ENCODE measurements around the gene TMEM120A. TPM values are rescaled to one million over a fixed set of nuclear protein-coding genes. Genes with fewer than 3 reads are reported as not detected.

Gene TMEM120A
- polyA plus RNA-seq, 1 experiment = 75.2 TPM

- no peaks in the 10 kb centered on the region for H3K27me3 ChIP-seq (ENCODE audit: control insufficient read depth, insufficient read depth, low read length)
- DNase-seq (ENCODE audit: low read depth) = no peak
- H3K4me3 ChIP-seq (ENCODE audit: low read depth, low read length) = no peak overlapping the region
- peaks cover 20% of the 10 kb centered on the region for H3K36me3 ChIP-seq (ENCODE audit: control insufficient read depth, insufficient read depth, low read length)
- TF ChIP-seq CTCF (IDR thresholded peaks at IDR 0.05; ENCODE audit: insufficient read depth, low read depth, low read length) = no peak
- CTCF ChIA-PET = interaction anchor here (0.6 to 0.7 kb wide), 3 partner anchors 34 to 75 kb away, joined by 3 to 6 read pairs (median 3); no protein-coding TSS in a partner anchor
- POLR2A ChIA-PET = no interaction called here
Measured at GRCh38 chr7:75989500-75990388, 4.7 kb downstream of the TMEM120A start.

GRCh38 chr7:75988568-75989499, 5.6 kb downstream of the TMEM120A start:
- no peak for DNase-seq (ENCODE audit: low read depth)
- H3K36me3 ChIP-seq (ENCODE audit: control insufficient read depth, insufficient read depth, low read length) = peaks cover 27% of the 10 kb centered on the region
- CTCF ChIA-PET = interaction anchor here (0.6 to 0.7 kb wide), 3 partner anchors 34 to 74 kb away, joined by 3 to 6 read pairs (median 3); no protein-coding TSS in a partner anchor
- H3K27me3 ChIP-seq (ENCODE audit: control insufficient read depth, insufficient read depth, low read length) = no peaks in the 10 kb centered on the region
- POLR2A ChIA-PET = no interaction called here
- no peak overlapping the region for H3K4me3 ChIP-seq (ENCODE audit: low read depth, low read length)
- TF ChIP-seq CTCF (IDR thresholded peaks at IDR 0.05; ENCODE audit: insufficient read depth, low read depth, low read length) = no peak

GRCh38 chr7:75987805-75988567, 6.4 kb downstream of the TMEM120A start:
- Histone ChIP-seq H3K36me3 (ENCODE audit: control insufficient read depth, insufficient read depth, low read length) (peaks cover 30% of the 10 kb centered on the region), H3K27me3 (ENCODE audit: control insufficient read depth, insufficient read depth, low read length) (no peaks in the 10 kb centered on the region), H3K4me3 (ENCODE audit: low read depth, low read length) (no peak overlapping the region)
- no peak for TF ChIP-seq CTCF (IDR thresholded peaks at IDR 0.05; ENCODE audit: insufficient read depth, low read depth, low read length)
- ChIA-PET CTCF (no interaction called here), POLR2A (no interaction called here)
- DNase-seq (ENCODE audit: low read depth) = no peak

- ChIA-PET CTCF (no interaction called here), POLR2A (no interaction called here)
- TF ChIP-seq CTCF (IDR thresholded peaks at IDR 0.05; ENCODE audit: insufficient read depth, low read depth, low read length) = no peak
- Histone ChIP-seq H3K4me3 (ENCODE audit: low read depth, low read length) (no peak overlapping the region), H3K27me3 (ENCODE audit: control insufficient read depth, insufficient read depth, low read length) (no peaks in the 10 kb centered on the region), H3K36me3 (ENCODE audit: control insufficient read depth, insufficient read depth, low read length) (peaks cover 35% of the 10 kb centered on the region)
- no peak for DNase-seq (ENCODE audit: low read depth)
Measured at GRCh38 chr7:75987026-75987804, 7.2 kb downstream of the TMEM120A start.
